PC-3 (cell line): Measurements from ENCODE around the gene DOK7. TPM values are rescaled to one million over a fixed set of nuclear protein-coding genes. Genes with fewer than 3 reads are reported as not detected.

Experiments
- ATAC-seq: fragments of 200-7000 bp; cut with Tn5 transposase; 2 replicates; pipeline ENCODE4 v1.9.1; 2020; ENCODE audit warnings: mild to moderate bottlenecking, moderate library complexity
- BruUV-seq: library from RNA; stranded (reverse); fragments of 400-500 nt; replicated peaks from 2 replicates; lab custom pipeline; 2021; lab: Mats Ljungman, UMichigan
- CTCF ChIA-PET: fragments of 300-600 bp; sonication (Branson Sonifier 250); formaldehyde crosslinking; loops from one replicate; lab custom pipeline; 2022; ENCODE audit warnings: antibody characterized with exemption; lab: Charles Lee
- POLR2A ChIA-PET: fragments of 300-600 bp; sonication (Branson Sonifier 250); formaldehyde crosslinking; loops from one replicate; lab custom pipeline; 2022; ENCODE audit warnings: antibody characterized with exemption; ENCODE audit not compliant: unreplicated experiment; lab: Charles Lee
- DNase-seq: peaks from one replicate; pipeline ENCODE4 v3.0.0-alpha.2; 2015
- H2AFZ ChIP-seq: fragments of 300-600 bp; sonication (generic); 2 replicates; pipeline ENCODE4 v1.6.0; 2016; ENCODE audit warnings: antibody characterized with exemption, low read length
- H3F3A ChIP-seq: fragments of 300-600 bp; sonication (generic); one replicate; pipeline ENCODE4 v1.6.0; 2017; ENCODE audit warnings: antibody characterized with exemption, low read length, control low read depth, mild to moderate bottlenecking; ENCODE audit not compliant: unreplicated experiment
- H3K27ac ChIP-seq: fragments of 300-600 bp; sonication (generic); 2 replicates; pipeline ENCODE4 v1.5.1; 2016; ENCODE audit warnings: mild to moderate bottlenecking, low read length
- H3K27me3 ChIP-seq: fragments of 300-600 bp; sonication (generic); 2 replicates; pipeline ENCODE4 v1.6.1; 2016; ENCODE audit warnings: low read length, mixed read lengths
- H3K36me3 ChIP-seq: fragments of 300-600 bp; sonication (generic); 2 replicates; pipeline ENCODE4 v1.6.1; 2016; ENCODE audit warnings: low read depth, mixed run types, low read length, mixed read lengths
- H3K4me1 ChIP-seq: fragments of 300-600 bp; sonication (generic); 2 replicates; pipeline ENCODE4 v1.5.1; 2016; ENCODE audit warnings: low read length; ENCODE audit not compliant: insufficient read depth
- H3K4me2 ChIP-seq: fragments of 300-600 bp; sonication (generic); 2 replicates; pipeline ENCODE4 v1.6.0; 2016; ENCODE audit warnings: low read length
- H3K4me3 ChIP-seq: fragments of 300-600 bp; sonication (generic); 2 replicates; pipeline ENCODE4 v1.5.1; 2016; ENCODE audit warnings: mild to moderate bottlenecking, low read length, mixed read lengths
- H3K79me2 ChIP-seq: fragments of 300-600 bp; sonication (generic); 2 replicates; pipeline ENCODE4 v1.6.1; 2017; ENCODE audit warnings: low read length, mixed read lengths
- H3K9ac ChIP-seq: fragments of 300-600 bp; sonication (generic); 2 replicates; pipeline ENCODE4 v1.6.0; 2016; ENCODE audit warnings: mild to moderate bottlenecking, low read length
- H3K9me2 ChIP-seq: fragments of 300-600 bp; sonication (generic); replicated peaks from 2 replicates; pipeline ENCODE4 v1.6.1; 2016; ENCODE audit warnings: mixed run types, low read length, mixed read lengths
- H3K9me3 ChIP-seq: fragments of 300-600 bp; sonication (generic); 2 replicates; pipeline ENCODE4 v1.6.1; 2016; ENCODE audit warnings: low read length, mixed read lengths
- H4K20me1 ChIP-seq: fragments of 300-600 bp; sonication (generic); 2 replicates; pipeline ENCODE4 v1.6.1; 2016; ENCODE audit warnings: low read length, mixed read lengths
- CTCF ChIP-seq: fragments of 300-600 bp; sonication (generic); conservative IDR thresholded peaks from 2 replicates; pipeline ENCODE4 v1.5.1; 2017; ENCODE audit warnings: antibody characterized with exemption, low read depth, mild to moderate bottlenecking, low read length
- EZH2 ChIP-seq: fragments of 300-600 bp; sonication (generic); IDR thresholded peaks from one replicate; pipeline ENCODE4 v1.6.1; 2017; ENCODE audit warnings: antibody characterized with exemption, mild to moderate bottlenecking, low read length; ENCODE audit not compliant: unreplicated experiment
- EZH2phosphoT487 ChIP-seq: fragments of 300-600 bp; sonication (generic); IDR thresholded peaks from 2 replicates; pipeline ENCODE4 v1.6.1; 2018; ENCODE audit warnings: mild to moderate bottlenecking, antibody characterized with exemption, low read length, borderline replicate concordance
- intact Hi-C: fragments of 100-400 bp; cut with micrococcal nuclease; formaldehyde crosslinking; loops from 2 replicates; pipeline ENCODE4 v1.9.0; 2023
- total RNA-seq: library from RNA; depleted of rRNA; stranded (reverse); fragments of >200 nt; gene quantifications from 2 replicates; pipeline ENCODE4 v1.2.3, GENCODE V29; 2014

The DOK7 gene
- total RNA-seq, 1 experiment from 2014 or later, result 2.5 TPM

GRCh38 chr4:3520796-3521600, 57.9 kb downstream of the DOK7 start:
- ChIA-PET CTCF (no interaction called here), POLR2A (no interaction called here)
- H2AFZ ChIP-seq, result no peak overlapping the region
- ATAC-seq, result no peak
- no peaks in the 10 kb centered on the region for H3K9me2 ChIP-seq
- no peak for DNase-seq
- intact Hi-C loops, result no loop called here
- H3F3A ChIP-seq, result no peaks in the 10 kb centered on the region
- H3K4me2 ChIP-seq, result no peak overlapping the region
- H3K27ac ChIP-seq, result no peak overlapping the region
- no peak overlapping the region for H3K9ac ChIP-seq
- no peaks in the 10 kb centered on the region for H3K79me2 ChIP-seq
- H3K4me3 ChIP-seq, result no peak overlapping the region
- no peaks in the 10 kb centered on the region for H3K4me1 ChIP-seq
- no TSS peak for BruUV-seq
- TF ChIP-seq CTCF (no peak), EZH2phosphoT487 (no peak), EZH2 (no peak)
- H3K9me3 ChIP-seq, result no peaks in the 10 kb centered on the region
- H3K27me3 ChIP-seq, result no peaks in the 10 kb centered on the region
- H4K20me1 ChIP-seq, result no peaks in the 10 kb centered on the region
- no peaks in the 10 kb centered on the region; the same call in 1 of the 2 replicates for H3K36me3 ChIP-seq

- Histone ChIP-seq H3K79me2 (no peaks in the 10 kb centered on the region), H3K9me3 (no peaks in the 10 kb centered on the region), H3K27me3 (no peaks in the 10 kb centered on the region), H3K9me2 (no peaks in the 10 kb centered on the region), H3K4me2 (no peak overlapping the region), H3K9ac (no peak overlapping the region), H4K20me1 (no peaks in the 10 kb centered on the region), H3K36me3 (no peaks in the 10 kb centered on the region; the same call in 1 of the 2 replicates), H3K4me1 (no peaks in the 10 kb centered on the region), H3K4me3 (no peak overlapping the region), H3K27ac (no peak overlapping the region), H2AFZ (no peak overlapping the region), H3F3A (no peaks in the 10 kb centered on the region)
- no TSS peak for BruUV-seq
- no peak for TF ChIP-seq EZH2phosphoT487
- no peak for TF ChIP-seq CTCF
- TF ChIP-seq EZH2, result no peak
- DNase-seq, result no peak
- POLR2A ChIA-PET, result no interaction called here
- CTCF ChIA-PET, result interaction anchor here (0.5 kb wide), 1 partner anchor 41 kb away, joined by 3 read pairs; no protein-coding TSS in a partner anchor
- intact Hi-C loops, result no loop called here
- no peak for ATAC-seq
These were observed 58.7 kb downstream of the DOK7 start for GRCh38 chr4:3521621-3522325.

GRCh38 chr4:3522326-3522640, 59.2 kb downstream of the DOK7 start:
- Histone ChIP-seq H3K9ac (no peak overlapping the region), H3K9me2 (no peaks in the 10 kb centered on the region), H3K4me2 (no peak overlapping the region), H3F3A (no peaks in the 10 kb centered on the region), H4K20me1 (no peaks in the 10 kb centered on the region), H3K4me3 (no peak overlapping the region), H3K9me3 (no peaks in the 10 kb centered on the region), H3K36me3 (no peaks in the 10 kb centered on the region; the same call in 1 of the 2 replicates), H2AFZ (no peak overlapping the region), H3K4me1 (no peaks in the 10 kb centered on the region), H3K79me2 (no peaks in the 10 kb centered on the region), H3K27me3 (no peaks in the 10 kb centered on the region), H3K27ac (no peak overlapping the region)
- BruUV-seq, result no TSS peak
- TF ChIP-seq EZH2phosphoT487 (no peak), CTCF (no peak), EZH2 (no peak)
- CTCF ChIA-PET, result no interaction called here
- DNase-seq (no peak), ATAC-seq (no peak)
- POLR2A ChIA-PET, result no interaction called here
- intact Hi-C loops, result no loop called here
